SK-N-SH treated with all-trans-retinoic acid at 6 μM for 48 hours (cell line): ENCODE measurements around the gene LAD1.

Experiments used
- CSDC2 ChIP-seq: fragments of 250-450 bp; sonication (Bioruptor Pico); IDR thresholded peaks from 2 replicates; pipeline ENCODE4 v1.5.0; 2020; ENCODE audit warnings: mild to moderate bottlenecking, moderate library complexity
- ISL1 ChIP-seq: fragments of 250-450 bp; sonication (Bioruptor Pico); IDR thresholded peaks from 2 replicates; pipeline ENCODE4 v2.1.2; 2022; ENCODE audit warnings: mild to moderate bottlenecking, moderate library complexity
- RARB ChIP-seq: fragments of 250-450 bp; sonication (Bioruptor Pico); IDR thresholded peaks from 2 replicates; pipeline ENCODE4 v1.8.0; 2021; ENCODE audit warnings: mild to moderate bottlenecking, moderate library complexity
- SNAI2 ChIP-seq: fragments of 250-450 bp; sonication (Bioruptor Pico); IDR thresholded peaks from 2 replicates; pipeline ENCODE4 v1.5.0; 2020; ENCODE audit warnings: mild to moderate bottlenecking, moderate library complexity
- TOX ChIP-seq: fragments of 250-450 bp; sonication (Bioruptor Pico); IDR thresholded peaks from 2 replicates; pipeline ENCODE4 v1.8.0; 2021; ENCODE audit warnings: mild to moderate bottlenecking, moderate library complexity, borderline replicate concordance
- ZFP3 ChIP-seq: fragments of 250-450 bp; sonication (Bioruptor Pico); IDR thresholded peaks from 2 replicates; pipeline ENCODE4 v1.5.0; 2020; ENCODE audit warnings: mild to moderate bottlenecking, moderate library complexity
- ZNF565 ChIP-seq: fragments of 450-650 bp; formaldehyde crosslinking; conservative IDR thresholded peaks from 2 replicates; pipeline ENCODE4 v1.5.0; 2020; ENCODE audit warnings: low read depth, mild to moderate bottlenecking, moderate library complexity
- ZNF8 ChIP-seq: fragments of 450-650 bp; formaldehyde crosslinking; IDR thresholded peaks from 2 replicates; pipeline ENCODE4 v1.5.0; 2020; ENCODE audit warnings: mild to moderate bottlenecking, moderate library complexity
- TF ChIP-seq, protein P1 (sequence below): fragments of 250-450 bp; sonication (Bioruptor Pico); IDR thresholded peaks from 2 replicates; pipeline ENCODE4 v1.5.1; 2020; ENCODE audit warnings: low read depth, mild to moderate bottlenecking, moderate library complexity
- TF ChIP-seq, protein P2 (sequence below): fragments of 250-450 bp; sonication (Bioruptor Pico); IDR thresholded peaks from 2 replicates; pipeline ENCODE4 v1.8.0; 2020; ENCODE audit warnings: mild to moderate bottlenecking, moderate library complexity, borderline replicate concordance
- TF ChIP-seq, protein P3 (sequence below): fragments of 250-450 bp; sonication (Bioruptor Pico); IDR thresholded peaks from 2 replicates; pipeline ENCODE4 v1.5.1; 2021; ENCODE audit warnings: mild to moderate bottlenecking, moderate library complexity

DNA sequence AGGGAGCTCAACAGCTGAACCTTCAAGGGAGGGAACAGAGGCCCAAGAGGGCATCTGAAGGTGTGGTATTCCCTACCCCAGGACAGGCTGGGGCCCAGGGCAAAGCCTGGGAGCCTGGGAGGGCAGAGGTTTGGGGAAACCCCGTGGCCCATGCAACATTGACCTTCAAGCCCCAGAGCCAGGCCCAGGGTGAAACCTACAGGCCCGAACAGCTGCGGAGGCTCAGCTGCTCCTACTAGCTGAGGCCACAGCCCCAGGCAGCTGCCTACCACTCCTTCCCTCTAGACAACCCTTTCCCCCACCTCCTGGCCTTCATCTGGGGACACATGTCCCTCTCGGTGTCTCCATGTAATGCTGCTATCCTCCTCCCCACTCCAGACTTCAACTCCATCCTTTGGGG is 3.2 kb downstream of the LAD1 start:
- TF ChIP-seq, protein P1, sequence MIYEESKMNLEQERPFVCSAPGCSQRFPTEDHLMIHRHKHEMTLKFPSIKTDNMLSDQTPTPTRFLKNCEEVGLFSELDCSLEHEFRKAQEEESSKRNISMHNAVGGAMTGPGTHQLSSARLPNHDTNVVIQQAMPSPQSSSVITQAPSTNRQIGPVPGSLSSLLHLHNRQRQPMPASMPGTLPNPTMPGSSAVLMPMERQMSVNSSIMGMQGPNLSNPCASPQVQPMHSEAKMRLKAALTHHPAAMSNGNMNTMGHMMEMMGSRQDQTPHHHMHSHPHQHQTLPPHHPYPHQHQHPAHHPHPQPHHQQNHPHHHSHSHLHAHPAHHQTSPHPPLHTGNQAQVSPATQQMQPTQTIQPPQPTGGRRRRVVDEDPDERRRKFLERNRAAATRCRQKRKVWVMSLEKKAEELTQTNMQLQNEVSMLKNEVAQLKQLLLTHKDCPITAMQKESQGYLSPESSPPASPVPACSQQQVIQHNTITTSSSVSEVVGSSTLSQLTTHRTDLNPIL (CRISPR knock-in tag) = no peak
- TF ChIP-seq SNAI2 (no peak), ZNF565 (CRISPR knock-in tag) (no peak), TOX (CRISPR knock-in tag) (no peak), RARB (no peak), ZNF8 (no peak), CSDC2 (no peak), ZFP3 (CRISPR knock-in tag) (no peak), ISL1 (CRISPR knock-in tag) (no peak)
- TF ChIP-seq, protein P2, sequence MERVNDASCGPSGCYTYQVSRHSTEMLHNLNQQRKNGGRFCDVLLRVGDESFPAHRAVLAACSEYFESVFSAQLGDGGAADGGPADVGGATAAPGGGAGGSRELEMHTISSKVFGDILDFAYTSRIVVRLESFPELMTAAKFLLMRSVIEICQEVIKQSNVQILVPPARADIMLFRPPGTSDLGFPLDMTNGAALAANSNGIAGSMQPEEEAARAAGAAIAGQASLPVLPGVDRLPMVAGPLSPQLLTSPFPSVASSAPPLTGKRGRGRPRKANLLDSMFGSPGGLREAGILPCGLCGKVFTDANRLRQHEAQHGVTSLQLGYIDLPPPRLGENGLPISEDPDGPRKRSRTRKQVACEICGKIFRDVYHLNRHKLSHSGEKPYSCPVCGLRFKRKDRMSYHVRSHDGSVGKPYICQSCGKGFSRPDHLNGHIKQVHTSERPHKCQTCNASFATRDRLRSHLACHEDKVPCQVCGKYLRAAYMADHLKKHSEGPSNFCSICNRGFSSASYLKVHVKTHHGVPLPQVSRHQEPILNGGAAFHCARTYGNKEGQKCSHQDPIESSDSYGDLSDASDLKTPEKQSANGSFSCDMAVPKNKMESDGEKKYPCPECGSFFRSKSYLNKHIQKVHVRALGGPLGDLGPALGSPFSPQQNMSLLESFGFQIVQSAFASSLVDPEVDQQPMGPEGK (CRISPR knock-in tag) = no peak
- TF ChIP-seq, protein P3, sequence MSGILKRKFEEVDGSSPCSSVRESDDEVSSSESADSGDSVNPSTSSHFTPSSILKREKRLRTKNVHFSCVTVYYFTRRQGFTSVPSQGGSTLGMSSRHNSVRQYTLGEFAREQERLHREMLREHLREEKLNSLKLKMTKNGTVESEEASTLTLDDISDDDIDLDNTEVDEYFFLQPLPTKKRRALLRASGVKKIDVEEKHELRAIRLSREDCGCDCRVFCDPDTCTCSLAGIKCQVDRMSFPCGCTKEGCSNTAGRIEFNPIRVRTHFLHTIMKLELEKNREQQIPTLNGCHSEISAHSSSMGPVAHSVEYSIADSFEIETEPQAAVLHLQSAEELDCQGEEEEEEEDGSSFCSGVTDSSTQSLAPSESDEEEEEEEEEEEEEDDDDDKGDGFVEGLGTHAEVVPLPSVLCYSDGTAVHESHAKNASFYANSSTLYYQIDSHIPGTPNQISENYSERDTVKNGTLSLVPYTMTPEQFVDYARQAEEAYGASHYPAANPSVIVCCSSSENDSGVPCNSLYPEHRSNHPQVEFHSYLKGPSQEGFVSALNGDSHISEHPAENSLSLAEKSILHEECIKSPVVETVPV (CRISPR knock-in tag) = no peak
